MM.1S (cell line): ENCODE results near the gene BCAS3.
"Not testable (repeated sequence)": the region's sequence is repeated elsewhere in the genome, so short reads cannot be mapped to it uniquely, and the experiment has no call there.

Source experiments
- DNase-seq: peaks from one replicate; pipeline ENCODE4 v3.0.0-alpha.2; 2015
- H2AFZ ChIP-seq: fragments of 300-600 bp; sonication (generic); 2 replicates; pipeline ENCODE4 v1.6.0; 2016; ENCODE audit warnings: antibody characterized with exemption, low read length
- H3F3A ChIP-seq: fragments of 300-600 bp; sonication (generic); 2 replicates; pipeline ENCODE4 v1.6.1; 2016; ENCODE audit warnings: mild to moderate bottlenecking, antibody characterized with exemption, low read length, moderate library complexity, mixed read lengths; ENCODE audit not compliant: insufficient read depth
- H3K27ac ChIP-seq: fragments of 300-600 bp; sonication (generic); 2 replicates; pipeline ENCODE4 v1.5.1; 2016; ENCODE audit warnings: mild to moderate bottlenecking, low read length
- H3K27me3 ChIP-seq: fragments of 300-600 bp; sonication (generic); replicated peaks from 2 replicates; pipeline ENCODE4 v1.6.0; 2016; ENCODE audit warnings: low read length; ENCODE audit not compliant: insufficient read depth
- H3K36me3 ChIP-seq: fragments of 300-600 bp; sonication (generic); replicated peaks from 2 replicates; pipeline ENCODE4 v1.6.1; 2016; ENCODE audit warnings: mild to moderate bottlenecking, low read length, mixed read lengths; ENCODE audit not compliant: insufficient read depth
- H3K4me1 ChIP-seq: fragments of 300-600 bp; sonication (generic); 2 replicates; pipeline ENCODE4 v1.6.1; 2016; ENCODE audit warnings: low read length, mixed read lengths
- H3K4me2 ChIP-seq: fragments of 300-600 bp; sonication (generic); 2 replicates; pipeline ENCODE4 v1.6.0; 2016; ENCODE audit warnings: low read depth, low read length
- H3K4me3 ChIP-seq: fragments of 300-600 bp; sonication (generic); 2 replicates; pipeline ENCODE4 v1.5.1; 2016; ENCODE audit warnings: low read length, mixed read lengths
- H3K79me2 ChIP-seq: fragments of 300-600 bp; sonication (generic); 2 replicates; pipeline ENCODE4 v1.6.1; 2016; ENCODE audit warnings: mixed run types, low read length, mixed read lengths
- H3K9ac ChIP-seq: fragments of 300-600 bp; sonication (generic); 2 replicates; pipeline ENCODE4 v1.6.1; 2016; ENCODE audit warnings: low read length, mixed read lengths
- H3K9me2 ChIP-seq: fragments of 300-600 bp; sonication (generic); replicated peaks from 2 replicates; pipeline ENCODE4 v1.6.1; 2016; ENCODE audit warnings: mild to moderate bottlenecking, low read length, mixed read lengths; ENCODE audit not compliant: insufficient read depth
- H3K9me3 ChIP-seq: fragments of 300-600 bp; sonication (generic); replicated peaks from 2 replicates; pipeline ENCODE4 v1.6.1; 2016; ENCODE audit warnings: mild to moderate bottlenecking, low read length, mixed read lengths; ENCODE audit not compliant: insufficient read depth
- H4K20me1 ChIP-seq: fragments of 300-600 bp; sonication (generic); 2 replicates; pipeline ENCODE4 v1.6.1; 2016; ENCODE audit warnings: mild to moderate bottlenecking, low read length, moderate library complexity, mixed read lengths; ENCODE audit not compliant: insufficient read depth
- EZH2 ChIP-seq: fragments of 300-600 bp; sonication (generic); optimal IDR thresholded peaks from 2 replicates; pipeline ENCODE3; 2017; ENCODE audit warnings: low read depth, mild to moderate bottlenecking, antibody characterized with exemption, low read length, mixed read lengths
- EZH2phosphoT487 ChIP-seq: fragments of 300-600 bp; sonication (generic); IDR thresholded peaks from 2 replicates; pipeline ENCODE4 v1.6.1; 2018; ENCODE audit warnings: antibody characterized with exemption, low read length
- TF ChIP-seq, protein P1 (sequence below): fragments of 300-600 bp; sonication (generic); IDR thresholded peaks from 2 replicates; pipeline ENCODE4 v1.5.1; 2016; ENCODE audit warnings: antibody characterized with exemption, low read length, mixed read lengths

The BCAS3 gene

DNA sequence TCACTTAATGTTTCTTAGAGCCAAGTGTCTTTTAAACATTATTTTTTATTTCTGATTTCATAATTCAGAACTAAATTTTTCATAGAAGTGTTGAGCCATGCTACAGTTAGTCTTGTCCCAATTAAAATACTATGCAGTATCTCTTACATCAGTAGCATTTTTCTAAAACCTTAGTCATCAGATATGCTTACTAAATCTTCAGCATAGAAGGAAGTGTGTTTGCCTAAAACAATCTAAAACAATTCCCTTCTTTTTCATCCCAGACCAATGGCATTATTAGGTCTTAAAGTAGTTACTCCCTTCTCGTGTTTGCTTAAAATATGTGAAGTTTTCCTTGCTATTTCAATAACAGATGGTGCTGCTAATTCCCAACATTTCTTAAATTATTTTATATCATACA is 13.6 kb upstream of the BCAS3 start:
- Histone ChIP-seq H3K9me2 (no peaks in the 10 kb centered on the region), H3K4me3 (no peak overlapping the region), H3K9me3 (no peaks in the 10 kb centered on the region), H4K20me1 (no peaks in the 10 kb centered on the region), H3K4me1 (peaks cover 4% of the 10 kb centered on the region; the same call in 1 of the 2 replicates), H3K27ac (no peak overlapping the region), H2AFZ (no peak overlapping the region), H3K36me3 (no peaks in the 10 kb centered on the region), H3K4me2 (no peak overlapping the region), H3K79me2 (peaks cover 3% of the 10 kb centered on the region; the same call in 1 of the 2 replicates), H3K27me3 (no peaks in the 10 kb centered on the region), H3K9ac (no peak overlapping the region), H3F3A (peaks cover 2% of the 10 kb centered on the region; the same call in 1 of the 2 replicates)
- no peak for DNase-seq
- TF ChIP-seq, protein P1, sequence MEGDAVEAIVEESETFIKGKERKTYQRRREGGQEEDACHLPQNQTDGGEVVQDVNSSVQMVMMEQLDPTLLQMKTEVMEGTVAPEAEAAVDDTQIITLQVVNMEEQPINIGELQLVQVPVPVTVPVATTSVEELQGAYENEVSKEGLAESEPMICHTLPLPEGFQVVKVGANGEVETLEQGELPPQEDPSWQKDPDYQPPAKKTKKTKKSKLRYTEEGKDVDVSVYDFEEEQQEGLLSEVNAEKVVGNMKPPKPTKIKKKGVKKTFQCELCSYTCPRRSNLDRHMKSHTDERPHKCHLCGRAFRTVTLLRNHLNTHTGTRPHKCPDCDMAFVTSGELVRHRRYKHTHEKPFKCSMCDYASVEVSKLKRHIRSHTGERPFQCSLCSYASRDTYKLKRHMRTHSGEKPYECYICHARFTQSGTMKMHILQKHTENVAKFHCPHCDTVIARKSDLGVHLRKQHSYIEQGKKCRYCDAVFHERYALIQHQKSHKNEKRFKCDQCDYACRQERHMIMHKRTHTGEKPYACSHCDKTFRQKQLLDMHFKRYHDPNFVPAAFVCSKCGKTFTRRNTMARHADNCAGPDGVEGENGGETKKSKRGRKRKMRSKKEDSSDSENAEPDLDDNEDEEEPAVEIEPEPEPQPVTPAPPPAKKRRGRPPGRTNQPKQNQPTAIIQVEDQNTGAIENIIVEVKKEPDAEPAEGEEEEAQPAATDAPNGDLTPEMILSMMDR: no peak

DNA sequence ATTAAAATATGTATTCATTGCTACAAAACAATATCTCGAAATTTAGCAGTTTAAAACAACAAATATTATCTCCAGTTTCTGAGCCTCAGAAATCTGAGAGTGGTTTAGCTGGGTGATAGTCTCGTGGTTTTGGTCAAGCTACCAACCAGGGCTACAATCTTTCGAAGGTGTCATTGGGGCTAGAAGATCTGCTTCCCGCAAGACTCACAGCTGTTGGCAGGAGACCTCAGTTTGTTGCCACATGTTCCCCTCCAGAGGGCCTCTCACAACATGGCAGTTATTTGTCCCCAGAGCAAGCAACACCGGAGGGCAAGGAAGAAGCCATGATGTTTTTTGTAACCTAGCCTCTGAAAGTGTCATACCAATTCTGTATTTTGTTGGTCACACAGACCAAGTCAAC is 12.0 kb upstream of the BCAS3 start:
- no peak for DNase-seq
- no peak overlapping the region for H3K9ac ChIP-seq
- H3K4me1 ChIP-seq: peaks cover 4% of the 10 kb centered on the region; the same call in 1 of the 2 replicates
- H3K9me2 ChIP-seq: no peaks in the 10 kb centered on the region
- H3K36me3 ChIP-seq: no peaks in the 10 kb centered on the region
- H3K4me2 ChIP-seq: no peak overlapping the region
- no peaks in the 10 kb centered on the region for H3K79me2 ChIP-seq
- no peak overlapping the region for H3K27ac ChIP-seq
- TF ChIP-seq, protein P1: no peak
- TF ChIP-seq EZH2 (no peak), EZH2phosphoT487 (no peak)
- no peaks in the 10 kb centered on the region for H4K20me1 ChIP-seq
- no peaks in the 10 kb centered on the region for H3K27me3 ChIP-seq
- peaks cover 3% of the 10 kb centered on the region; the same call in 1 of the 2 replicates for H3F3A ChIP-seq
- no peak overlapping the region for H3K4me3 ChIP-seq
- H2AFZ ChIP-seq: no peak overlapping the region
- H3K9me3 ChIP-seq: no peaks in the 10 kb centered on the region

DNA sequence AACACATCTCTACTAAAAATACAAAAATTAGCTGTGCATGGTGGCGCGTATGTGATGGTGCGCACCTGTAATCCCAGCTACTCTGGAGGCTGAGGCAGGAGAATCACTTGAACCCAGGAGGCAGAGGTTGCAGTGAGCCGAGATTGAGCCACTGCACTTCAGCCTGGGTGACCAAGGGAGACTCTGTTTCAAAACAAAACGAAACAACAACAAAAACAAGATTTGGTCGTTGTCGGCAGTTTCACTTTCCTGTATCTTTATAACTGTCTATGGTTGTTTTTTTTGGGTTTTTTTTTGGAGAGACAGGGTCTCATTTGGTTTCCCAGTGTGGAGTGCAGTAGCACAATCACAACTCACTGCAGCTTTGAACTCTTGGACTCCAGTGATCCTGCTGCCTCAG is 8.9 kb upstream of the BCAS3 start:
- H3K9ac ChIP-seq, H3K27ac ChIP-seq, H4K20me1 ChIP-seq, H3K9me3 ChIP-seq, H2AFZ ChIP-seq, H3K27me3 ChIP-seq, H3K36me3 ChIP-seq, H3F3A ChIP-seq, H3K79me2 ChIP-seq, H3K4me3 ChIP-seq, H3K9me2 ChIP-seq, H3K4me1 ChIP-seq: not testable (repeated sequence)
- peak overlapping the region; percentile 49; the same call in 1 of the 2 replicates for H3K4me2 ChIP-seq
- peak; percentile 51 for DNase-seq

DNA sequence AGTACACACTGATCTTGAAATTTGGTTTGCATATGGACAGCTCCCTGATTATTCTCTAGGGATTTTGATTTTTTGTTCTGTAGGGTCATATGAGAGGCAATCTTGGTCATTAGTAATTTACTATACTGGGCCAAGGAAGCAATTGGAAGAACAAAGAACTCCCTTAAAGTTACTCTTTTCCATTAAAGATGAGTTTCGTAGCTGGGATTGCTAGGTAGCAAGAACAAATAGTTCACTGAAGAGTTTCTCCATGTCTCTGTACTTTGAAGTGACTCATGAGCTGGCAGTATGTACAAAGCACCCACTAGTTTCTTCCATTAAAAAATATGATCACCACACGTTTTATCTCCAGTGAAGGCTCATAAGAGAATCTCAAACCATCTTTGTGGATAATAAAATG is 6.2 kb upstream of the BCAS3 start:
- Histone ChIP-seq H3K79me2 (no peaks in the 10 kb centered on the region), H3K4me2 (no peak overlapping the region), H3K9me2 (no peaks in the 10 kb centered on the region), H4K20me1 (no peaks in the 10 kb centered on the region), H3K9me3 (no peaks in the 10 kb centered on the region), H3K4me3 (no peak overlapping the region), H3K9ac (no peak overlapping the region), H3K27ac (no peak overlapping the region), H3K4me1 (peaks cover 4% of the 10 kb centered on the region; the same call in 1 of the 2 replicates), H3F3A (peaks cover 3% of the 10 kb centered on the region; the same call in 1 of the 2 replicates), H3K36me3 (no peaks in the 10 kb centered on the region), H2AFZ (no peak overlapping the region), H3K27me3 (no peaks in the 10 kb centered on the region)
- no peak for TF ChIP-seq EZH2
- TF ChIP-seq EZH2phosphoT487: no peak
- TF ChIP-seq, protein P1: no peak
- no peak for DNase-seq

DNA sequence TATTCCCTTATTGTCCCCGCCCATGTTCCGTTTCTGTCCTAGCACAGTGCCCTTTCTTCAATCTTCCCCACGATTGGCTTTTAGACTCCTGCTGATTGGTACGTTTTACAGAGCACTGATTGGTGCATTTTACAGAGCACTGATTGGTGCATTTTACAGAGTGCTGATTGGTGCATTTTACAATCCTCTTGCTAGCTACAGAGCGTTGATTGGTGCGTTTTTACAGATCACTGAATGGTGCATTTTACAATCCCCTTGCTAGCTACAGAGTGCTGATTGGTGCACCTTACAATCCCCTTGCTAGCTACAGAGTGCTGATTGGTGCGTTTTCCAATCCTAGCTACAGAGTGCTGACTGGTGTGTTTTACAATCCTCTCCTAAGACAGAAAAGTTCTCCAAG is 3.0 kb upstream of the BCAS3 start:
- H3K9me3 ChIP-seq, H3K9me2 ChIP-seq, H2AFZ ChIP-seq, H3K27ac ChIP-seq, H3K4me1 ChIP-seq, H3K9ac ChIP-seq, DNase-seq, H3K36me3 ChIP-seq, H3K4me2 ChIP-seq, H3K27me3 ChIP-seq, H3K79me2 ChIP-seq, H4K20me1 ChIP-seq, H3K4me3 ChIP-seq, H3F3A ChIP-seq: not testable (repeated sequence)
